Right atrium auricular region (tissue), 2 donors: Measurements from ENCODE around the gene KCNA10. TPM values are rescaled to one million over a fixed set of nuclear protein-coding genes. Genes with fewer than 3 reads are reported as not detected.

Experiments used
- DNase-seq: peaks from one replicate; pipeline ENCODE4 v3.0.0-alpha.2; 2019; ENCODE audit warnings: low spot score
- H3K27ac ChIP-seq, 2 donors: fragments of 200-600 bp; sonication (generic); 1 replicate in 1 of 2; 2 replicates in 1 of 2; pipeline ENCODE4 v1.5.1; 2016 to 2019
- H3K27me3 ChIP-seq, 2 donors: fragments of 200-600 bp; sonication (generic); one replicate each; pipeline versions ENCODE4 v1.5.1 to v1.6.0; 2017 to 2019
- H3K36me3 ChIP-seq: fragments of 200-600 bp; sonication (generic); one replicate; pipeline ENCODE4 v1.5.1; 2016
- H3K4me1 ChIP-seq, 2 donors: fragments of 200-600 bp; sonication (generic); one replicate each; pipeline versions ENCODE4 v1.5.1 to v1.6.0; 2017 to 2019
- H3K4me3 ChIP-seq, 2 donors: fragments of 200-600 bp; sonication (generic); 1 replicate in 1 of 2; 2 replicates in 1 of 2; pipeline ENCODE4 v1.5.1; 2017 to 2019; ENCODE audit warnings: mild to moderate bottlenecking in 1 of 2, moderate library complexity in 1 of 2
- H3K9me3 ChIP-seq, 2 donors: fragments of 200-600 bp; sonication (generic); one replicate each; pipeline ENCODE4 v1.5.1; 2019
- CTCF ChIP-seq, 2 donors: fragments of 200-600 bp; sonication (generic); IDR thresholded peaks; one replicate each; pipeline ENCODE4 v1.5.1; 2019; ENCODE audit warnings: antibody characterized with exemption in 2 of 2
- total RNA-seq, 2 donors: library from RNA; depleted of rRNA; stranded (reverse); fragments of >200 nt; gene quantifications; one replicate each; pipeline ENCODE4 v1.1.0, GENCODE V29; 2016

KCNA10 gene
- total RNA-seq, 2 donors from 2014 or later: not detected

- no peak overlapping the region for H3K27ac ChIP-seq
- no peaks in the 10 kb centered on the region for H3K36me3 ChIP-seq
- no peak for TF ChIP-seq CTCF (IDR thresholded peaks at IDR 0.05)
- H3K4me1 ChIP-seq: no peaks in the 10 kb centered on the region
- no peaks in the 10 kb centered on the region for H3K9me3 ChIP-seq
- no peak overlapping the region for H3K4me3 ChIP-seq
- H3K27me3 ChIP-seq: no peaks in the 10 kb centered on the region
- DNase-seq: no peak
These were observed 23.0 kb upstream of the KCNA10 start for GRCh38 chr1:110541906-110542395.

GRCh38 chr1:110540891-110541685 is 22.1 kb upstream of the KCNA10 start:
- no peaks in the 10 kb centered on the region for H3K36me3 ChIP-seq
- no peaks in the 10 kb centered on the region for H3K9me3 ChIP-seq
- no peak for DNase-seq
- H3K4me1 ChIP-seq: no peaks in the 10 kb centered on the region
- H3K27me3 ChIP-seq: no peaks in the 10 kb centered on the region
- H3K27ac ChIP-seq: no peak overlapping the region
- no peak for TF ChIP-seq CTCF (IDR thresholded peaks at IDR 0.05)
- no peak overlapping the region for H3K4me3 ChIP-seq

GRCh38 chr1:110538921-110539320 is 19.9 kb upstream of the KCNA10 start:
- no peaks in the 10 kb centered on the region for H3K27me3 ChIP-seq
- no peak for DNase-seq
- H3K4me1 ChIP-seq: no peaks in the 10 kb centered on the region
- H3K4me3 ChIP-seq: no peak overlapping the region
- no peak overlapping the region for H3K27ac ChIP-seq
- no peaks in the 10 kb centered on the region for H3K9me3 ChIP-seq
- no peak for TF ChIP-seq CTCF (IDR thresholded peaks at IDR 0.05)
- no peaks in the 10 kb centered on the region for H3K36me3 ChIP-seq

GRCh38 chr1:110538075-110538474 is 19.1 kb upstream of the KCNA10 start:
- H3K27ac ChIP-seq: no peak overlapping the region
- no peaks in the 10 kb centered on the region for H3K4me1 ChIP-seq
- TF ChIP-seq CTCF (IDR thresholded peaks at IDR 0.05): no peak
- no peaks in the 10 kb centered on the region for H3K27me3 ChIP-seq
- H3K4me3 ChIP-seq: no peak overlapping the region
- no peaks in the 10 kb centered on the region for H3K36me3 ChIP-seq
- DNase-seq: no peak
- no peaks in the 10 kb centered on the region for H3K9me3 ChIP-seq

GRCh38 chr1:110535985-110536384 is 17.0 kb upstream of the KCNA10 start:
- no peak overlapping the region for H3K27ac ChIP-seq
- H3K4me3 ChIP-seq: no peak overlapping the region
- no peaks in the 10 kb centered on the region for H3K36me3 ChIP-seq
- no peak for DNase-seq
- no peaks in the 10 kb centered on the region for H3K9me3 ChIP-seq
- no peak for TF ChIP-seq CTCF (IDR thresholded peaks at IDR 0.05)
- no peaks in the 10 kb centered on the region for H3K4me1 ChIP-seq
- no peaks in the 10 kb centered on the region for H3K27me3 ChIP-seq

- Histone ChIP-seq H3K27me3 (no peaks in the 10 kb centered on the region), H3K36me3 (no peaks in the 10 kb centered on the region), H3K9me3 (no peaks in the 10 kb centered on the region), H3K27ac (no peak overlapping the region), H3K4me1 (no peaks in the 10 kb centered on the region), H3K4me3 (no peak overlapping the region)
- no peak for DNase-seq
- no peak for TF ChIP-seq CTCF (IDR thresholded peaks at IDR 0.05)
These were observed 14.3 kb upstream of the KCNA10 start for GRCh38 chr1:110533230-110533629.
